ENCODE measurements around the gene USH1G. TPM values are rescaled to one million over a fixed set of nuclear protein-coding genes. Genes with fewer than 3 reads are reported as not detected.

Gene USH1G
- polyA plus RNA-seq, 1 donor from 2014 or later, result not detected

DNA sequence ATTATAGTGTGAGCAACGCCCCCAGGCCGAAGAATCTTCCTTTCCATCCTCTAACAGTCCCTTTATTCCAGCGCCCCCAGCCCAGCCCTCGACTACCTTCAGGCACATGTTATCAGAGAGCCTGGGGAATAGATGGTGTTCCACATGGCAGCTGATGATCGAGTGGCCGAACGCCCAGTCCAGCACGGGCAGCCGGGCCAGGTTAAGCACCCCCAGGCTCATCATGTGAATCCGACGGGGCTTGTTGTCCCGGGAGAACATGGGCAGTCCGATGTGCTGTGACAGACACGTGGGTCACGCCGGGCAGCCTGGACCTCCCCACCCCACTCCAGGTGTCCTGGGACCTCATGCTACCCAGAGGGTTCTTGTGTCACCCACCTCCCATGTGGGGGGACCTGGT, 43.7 kb downstream of the USH1G start:
- Histone ChIP-seq H3K36me3 (ENCODE audit: insufficient read depth, low read length) (no peaks in the 10 kb centered on the region), H2AFZ (ENCODE audit: low read depth, low read length) (no peak overlapping the region), H3K9me2 (ENCODE audit: insufficient read depth, low read length) (no peaks in the 10 kb centered on the region), H3K27me3 (ENCODE audit: insufficient read depth, low read depth, low read length) (no peaks in the 10 kb centered on the region), H3K9me3 (ENCODE audit: low read length) (no peaks in the 10 kb centered on the region), H3K79me2 (replicated peaks; ENCODE audit: insufficient read depth, low read length) (no peaks in the 10 kb centered on the region), H3K4me3 (ENCODE audit: low read length) (no peak overlapping the region), H4K20me1 (ENCODE audit: insufficient read depth) (no peaks in the 10 kb centered on the region), H3K27ac (ENCODE audit: low read length) (no peak overlapping the region), H3K9ac (ENCODE audit: low read length) (no peak overlapping the region), H3F3A (ENCODE audit: insufficient read depth, low read length, poor library complexity, severe bottlenecking) (no peaks in the 10 kb centered on the region), H3K4me2 (ENCODE audit: low read length) (no peak overlapping the region)
- TF ChIP-seq, protein P1, sequence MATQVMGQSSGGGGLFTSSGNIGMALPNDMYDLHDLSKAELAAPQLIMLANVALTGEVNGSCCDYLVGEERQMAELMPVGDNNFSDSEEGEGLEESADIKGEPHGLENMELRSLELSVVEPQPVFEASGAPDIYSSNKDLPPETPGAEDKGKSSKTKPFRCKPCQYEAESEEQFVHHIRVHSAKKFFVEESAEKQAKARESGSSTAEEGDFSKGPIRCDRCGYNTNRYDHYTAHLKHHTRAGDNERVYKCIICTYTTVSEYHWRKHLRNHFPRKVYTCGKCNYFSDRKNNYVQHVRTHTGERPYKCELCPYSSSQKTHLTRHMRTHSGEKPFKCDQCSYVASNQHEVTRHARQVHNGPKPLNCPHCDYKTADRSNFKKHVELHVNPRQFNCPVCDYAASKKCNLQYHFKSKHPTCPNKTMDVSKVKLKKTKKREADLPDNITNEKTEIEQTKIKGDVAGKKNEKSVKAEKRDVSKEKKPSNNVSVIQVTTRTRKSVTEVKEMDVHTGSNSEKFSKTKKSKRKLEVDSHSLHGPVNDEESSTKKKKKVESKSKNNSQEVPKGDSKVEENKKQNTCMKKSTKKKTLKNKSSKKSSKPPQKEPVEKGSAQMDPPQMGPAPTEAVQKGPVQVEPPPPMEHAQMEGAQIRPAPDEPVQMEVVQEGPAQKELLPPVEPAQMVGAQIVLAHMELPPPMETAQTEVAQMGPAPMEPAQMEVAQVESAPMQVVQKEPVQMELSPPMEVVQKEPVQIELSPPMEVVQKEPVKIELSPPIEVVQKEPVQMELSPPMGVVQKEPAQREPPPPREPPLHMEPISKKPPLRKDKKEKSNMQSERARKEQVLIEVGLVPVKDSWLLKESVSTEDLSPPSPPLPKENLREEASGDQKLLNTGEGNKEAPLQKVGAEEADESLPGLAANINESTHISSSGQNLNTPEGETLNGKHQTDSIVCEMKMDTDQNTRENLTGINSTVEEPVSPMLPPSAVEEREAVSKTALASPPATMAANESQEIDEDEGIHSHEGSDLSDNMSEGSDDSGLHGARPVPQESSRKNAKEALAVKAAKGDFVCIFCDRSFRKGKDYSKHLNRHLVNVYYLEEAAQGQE (IDR thresholded peaks at IDR 0.05; ENCODE audit: borderline replicate concordance), result no peak
- no peak for TF ChIP-seq POLR2AphosphoS5 (IDR thresholded peaks at IDR 0.05)
- no peak for TF ChIP-seq MXI1 (conservative IDR thresholded peaks at IDR 0.05; ENCODE audit: poor library complexity, severe bottlenecking)
- TF ChIP-seq EZH2 (IDR thresholded peaks at IDR 0.05; ENCODE audit: borderline replicate concordance, insufficient read depth, low read length, poor library complexity, severe bottlenecking), result no peak

DNA sequence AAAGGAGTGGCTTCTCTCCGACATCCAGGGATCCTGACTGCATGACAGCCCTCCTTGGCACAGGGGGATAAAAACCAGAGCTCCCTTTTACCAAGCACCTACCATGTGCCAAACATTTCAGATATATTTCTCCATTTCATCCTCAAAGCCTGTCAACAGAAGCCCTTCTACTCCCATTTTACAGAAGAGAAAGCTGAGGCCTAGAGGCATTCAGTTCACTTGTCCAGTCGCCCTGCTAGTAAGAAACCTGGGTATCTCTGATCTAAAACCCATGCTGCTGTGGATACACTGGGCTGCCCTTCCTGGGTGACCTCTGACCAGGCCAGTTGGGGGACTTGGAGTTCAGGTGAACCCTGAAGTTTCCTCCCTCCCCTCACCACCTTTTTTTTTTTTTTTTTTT, 44.4 kb downstream of the USH1G start:
- H3K9ac ChIP-seq (ENCODE audit: low read length), result no peak overlapping the region
- no peaks in the 10 kb centered on the region for H3K9me2 ChIP-seq (ENCODE audit: insufficient read depth, low read length)
- no peaks in the 10 kb centered on the region for H3K79me2 ChIP-seq (replicated peaks; ENCODE audit: insufficient read depth, low read length)
- H2AFZ ChIP-seq (ENCODE audit: low read depth, low read length), result no peak overlapping the region
- no peaks in the 10 kb centered on the region for H3F3A ChIP-seq (ENCODE audit: insufficient read depth, low read length, poor library complexity, severe bottlenecking)
- H3K9me3 ChIP-seq (ENCODE audit: low read length), result no peaks in the 10 kb centered on the region
- H4K20me1 ChIP-seq (ENCODE audit: insufficient read depth), result no peaks in the 10 kb centered on the region
- H3K4me2 ChIP-seq (ENCODE audit: low read length), result no peak overlapping the region
- H3K27me3 ChIP-seq (ENCODE audit: insufficient read depth, low read depth, low read length), result no peaks in the 10 kb centered on the region
- no peak overlapping the region for H3K27ac ChIP-seq (ENCODE audit: low read length)
- no peaks in the 10 kb centered on the region for H3K36me3 ChIP-seq (ENCODE audit: insufficient read depth, low read length)
- H3K4me3 ChIP-seq (ENCODE audit: low read length), result no peak overlapping the region
- no peak for TF ChIP-seq TAF1 (IDR thresholded peaks at IDR 0.05; ENCODE audit: low read depth)
- no peak for TF ChIP-seq SMC3 (conservative IDR thresholded peaks at IDR 0.05; ENCODE audit: poor library complexity)
- no peak for TF ChIP-seq MXI1 (conservative IDR thresholded peaks at IDR 0.05; ENCODE audit: poor library complexity, severe bottlenecking)
- TF ChIP-seq RAD21 (conservative IDR thresholded peaks at IDR 0.05), result no peak
- TF ChIP-seq EP300 (conservative IDR thresholded peaks at IDR 0.05; ENCODE audit: poor library complexity, severe bottlenecking), result no peak
- TF ChIP-seq, protein P2, sequence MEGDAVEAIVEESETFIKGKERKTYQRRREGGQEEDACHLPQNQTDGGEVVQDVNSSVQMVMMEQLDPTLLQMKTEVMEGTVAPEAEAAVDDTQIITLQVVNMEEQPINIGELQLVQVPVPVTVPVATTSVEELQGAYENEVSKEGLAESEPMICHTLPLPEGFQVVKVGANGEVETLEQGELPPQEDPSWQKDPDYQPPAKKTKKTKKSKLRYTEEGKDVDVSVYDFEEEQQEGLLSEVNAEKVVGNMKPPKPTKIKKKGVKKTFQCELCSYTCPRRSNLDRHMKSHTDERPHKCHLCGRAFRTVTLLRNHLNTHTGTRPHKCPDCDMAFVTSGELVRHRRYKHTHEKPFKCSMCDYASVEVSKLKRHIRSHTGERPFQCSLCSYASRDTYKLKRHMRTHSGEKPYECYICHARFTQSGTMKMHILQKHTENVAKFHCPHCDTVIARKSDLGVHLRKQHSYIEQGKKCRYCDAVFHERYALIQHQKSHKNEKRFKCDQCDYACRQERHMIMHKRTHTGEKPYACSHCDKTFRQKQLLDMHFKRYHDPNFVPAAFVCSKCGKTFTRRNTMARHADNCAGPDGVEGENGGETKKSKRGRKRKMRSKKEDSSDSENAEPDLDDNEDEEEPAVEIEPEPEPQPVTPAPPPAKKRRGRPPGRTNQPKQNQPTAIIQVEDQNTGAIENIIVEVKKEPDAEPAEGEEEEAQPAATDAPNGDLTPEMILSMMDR (IDR thresholded peaks at IDR 0.05; ENCODE audit: poor library complexity, severe bottlenecking), result no peak
- no peak for TF ChIP-seq EZH2 (IDR thresholded peaks at IDR 0.05; ENCODE audit: borderline replicate concordance, insufficient read depth, low read length, poor library complexity, severe bottlenecking)
- no peak for TF ChIP-seq POLR2AphosphoS5 (IDR thresholded peaks at IDR 0.05)
- TF ChIP-seq, protein P1 (IDR thresholded peaks at IDR 0.05; ENCODE audit: borderline replicate concordance), result no peak

Data from neural cell (in vitro differentiated cells).